ENCODE data around the gene FER1L5. TPM values are rescaled to one million over a fixed set of nuclear protein-coding genes. Genes with fewer than 3 reads are reported as not detected.

FER1L5 gene
- total and polyA plus RNA-seq, 2 donors (not counting 1 experiment from before 2014, with no cell fraction given), result not detected

GRCh38 chr2:96625571-96626552 lies 16.7 kb upstream of the FER1L5 start:
- Mint-ChIP-seq H3K4me1 (no peaks in the 10 kb centered on the region), H3K27me3 (no peaks in the 10 kb centered on the region), H3K27ac (no peak overlapping the region), H3K4me3 (no peak overlapping the region), H3K9me3 (ENCODE audit: insufficient read depth) (no peaks in the 10 kb centered on the region)
- H4K20me1 ChIP-seq (ENCODE audit: control insufficient read depth, insufficient read depth, low read length, poor library complexity, severe bottlenecking), result no peaks in the 10 kb centered on the region
- no peaks in the 10 kb centered on the region for H3K9me3 ChIP-seq (ENCODE audit: control extremely low read depth in 1 of 3, control insufficient read depth in 2 of 3, insufficient read depth in 1 of 3, low read length in 2 of 3)
- no peak for TF ChIP-seq EZH2 (IDR thresholded peaks at IDR 0.05; ENCODE audit: borderline replicate concordance, insufficient read depth, low read depth, low read length, poor library complexity, severe bottlenecking)
- H3K4me3 ChIP-seq (ENCODE audit: control extremely low read depth in 1 of 5, extremely low read depth in 1 of 5, insufficient read depth in 1 of 5, low read depth in 2 of 5, low read length in 4 of 5), result no peak overlapping the region
- H3K27ac ChIP-seq (ENCODE audit: low read length in 2 of 2), result no peak overlapping the region
- no peak overlapping the region for H2AFZ ChIP-seq (ENCODE audit: insufficient read depth, low read depth, low read length, poor library complexity, severe bottlenecking)
- H3K36me3 ChIP-seq (replicated peaks in 1 of 2; ENCODE audit: control extremely low read depth in 1 of 2, control insufficient read depth in 1 of 2, extremely low read depth in 1 of 2, insufficient read depth in 2 of 2, low read length in 1 of 2), result peaks cover 16 to 40% of the 10 kb centered on the region in 2 experiments
- ATAC-seq (ENCODE audit: low read depth) (no peak), DNase-seq (no peak)
- intact Hi-C loops (cut with micrococcal nuclease), result no loop called here
- no CpG with 5 or more reads among the region's 5 CpGs for WGBS (ENCODE audit: insufficient coverage)
- H3K4me2 ChIP-seq (replicated peaks; ENCODE audit: low read depth, low read length, poor library complexity, severe bottlenecking), result no peak overlapping the region
- ChIA-PET POLR2A (no interaction called here), CTCF (no interaction called here)
- peaks cover 17% of the 10 kb centered on the region for H3K79me2 ChIP-seq (ENCODE audit: control insufficient read depth, insufficient read depth, low read length)
- no peak overlapping the region for H3K9ac ChIP-seq (ENCODE audit: low read length)
- no peaks in the 10 kb centered on the region for H3K27me3 ChIP-seq (replicated peaks in 1 of 4; ENCODE audit: control extremely low read depth in 1 of 4, control insufficient read depth in 3 of 4, insufficient read depth in 4 of 4, low read length in 3 of 4)
- H3K4me1 ChIP-seq (ENCODE audit: control insufficient read depth in 2 of 2, insufficient read depth in 2 of 2, low read length in 2 of 2), result no peaks in the 10 kb centered on the region

- 95% methylated on average over 2 of the region's 2 CpGs for WGBS (ENCODE audit: insufficient coverage)
- POLR2A ChIA-PET, result no interaction called here
Observed at GRCh38 chr2:96626553-96626942, 16.0 kb upstream of the FER1L5 start.

More at GRCh38 chr2:96626553-96626942, 16.0 kb upstream of the FER1L5 start:
- CTCF ChIA-PET, result no interaction called here
- intact Hi-C loops (cut with micrococcal nuclease), result no loop called here
- Histone ChIP-seq H3K36me3 (replicated peaks in 1 of 2; ENCODE audit: control extremely low read depth in 1 of 2, control insufficient read depth in 1 of 2, extremely low read depth in 1 of 2, insufficient read depth in 2 of 2, low read length in 1 of 2) (peaks cover 21 to 46% of the 10 kb centered on the region in 2 experiments), H3K27ac (ENCODE audit: low read length in 2 of 2) (no peak overlapping the region), H3K4me1 (ENCODE audit: control insufficient read depth in 2 of 2, insufficient read depth in 2 of 2, low read length in 2 of 2) (no peaks in the 10 kb centered on the region), H3K79me2 (ENCODE audit: control insufficient read depth, insufficient read depth, low read length) (peaks cover 14% of the 10 kb centered on the region), H3K9ac (ENCODE audit: low read length) (no peak overlapping the region), H3K27me3 (replicated peaks in 1 of 4; ENCODE audit: control extremely low read depth in 1 of 4, control insufficient read depth in 3 of 4, insufficient read depth in 4 of 4, low read length in 3 of 4) (no peaks in the 10 kb centered on the region), H3K9me3 (ENCODE audit: control extremely low read depth in 1 of 3, control insufficient read depth in 2 of 3, insufficient read depth in 1 of 3, low read length in 2 of 3) (no peaks in the 10 kb centered on the region), H4K20me1 (ENCODE audit: control insufficient read depth, insufficient read depth, low read length, poor library complexity, severe bottlenecking) (no peaks in the 10 kb centered on the region), H3K4me2 (replicated peaks; ENCODE audit: low read depth, low read length, poor library complexity, severe bottlenecking) (no peak overlapping the region), H2AFZ (ENCODE audit: insufficient read depth, low read depth, low read length, poor library complexity, severe bottlenecking) (no peak overlapping the region), H3K4me3 (ENCODE audit: control extremely low read depth in 1 of 5, extremely low read depth in 1 of 5, insufficient read depth in 1 of 5, low read depth in 2 of 5, low read length in 4 of 5) (no peak overlapping the region)
- no peaks in the 10 kb centered on the region for H3K9me3 Mint-ChIP-seq (ENCODE audit: insufficient read depth)
- TF ChIP-seq CTCF (IDR thresholded peaks at IDR 0.05) (no peak), EZH2 (IDR thresholded peaks at IDR 0.05; ENCODE audit: borderline replicate concordance, insufficient read depth, low read depth, low read length, poor library complexity, severe bottlenecking) (no peak)
- DNase-seq (no peak), ATAC-seq (ENCODE audit: low read depth) (no peak)
- H3K4me3 Mint-ChIP-seq, result no peak overlapping the region
- H3K4me1 Mint-ChIP-seq, result no peaks in the 10 kb centered on the region
- no peaks in the 10 kb centered on the region for H3K27me3 Mint-ChIP-seq
- no peak overlapping the region for H3K27ac Mint-ChIP-seq
